Peyer's patch (tissue), 4 donors: Measurements from ENCODE around the gene CD9. TPM values are rescaled to one million over a fixed set of nuclear protein-coding genes. Genes with fewer than 3 reads are reported as not detected.

Experiments
- DNase-seq, 3 donors: peaks; one replicate each; pipeline ENCODE4 v3.0.0-alpha.2; 2017 to 2019
- H3K27ac ChIP-seq, 4 donors: fragments of 200-600 bp; sonication (generic); one replicate each; pipeline ENCODE4 v1.5.1; 2016 to 2019
- H3K27me3 ChIP-seq, 2 donors: fragments of 200-600 bp; sonication (generic); one replicate each; pipeline ENCODE4 v1.5.1; 2019
- H3K36me3 ChIP-seq, 3 donors: fragments of 200-600 bp; sonication (generic); one replicate each; pipeline ENCODE4 v1.5.1; 2016 to 2019
- H3K4me1 ChIP-seq, 4 donors: fragments of 200-600 bp; sonication (generic); one replicate each; pipeline ENCODE4 v1.5.1; 2016 to 2019
- H3K4me3 ChIP-seq, 4 donors: fragments of 200-600 bp; sonication (generic); 1 replicate in 3 of 4; 2 replicates in 1 of 4; pipeline ENCODE4 v1.5.1; 2016 to 2019; ENCODE audit warnings: mild to moderate bottlenecking in 1 of 4
- H3K9me3 ChIP-seq, 4 donors: fragments of 200-600 bp; sonication (generic); one replicate each; pipeline ENCODE4 v1.5.1; 2016 to 2019; ENCODE audit warnings: mild to moderate bottlenecking in 1 of 4
- POLR2A ChIP-seq, 2 donors: fragments of 450-650 bp; IDR thresholded peaks; one replicate each; pipeline ENCODE4 v1.5.1; 2017; ENCODE audit warnings: antibody characterized with exemption in 2 of 2, mild to moderate bottlenecking in 2 of 2, moderate library complexity in 2 of 2
- total RNA-seq, 4 donors: library from RNA; depleted of rRNA; stranded (reverse); fragments of >200 nt; gene quantifications; one replicate each; pipeline ENCODE4 v1.1.0, GENCODE V29; 2016
- TF ChIP-seq, protein P1 (sequence below), 6 experiments: fragments of 450-650 bp in 4 of 6; fragments of 200-600 bp in 2 of 6; sonication (generic) in 1 of 6; IDR thresholded peaks; one replicate each; pipeline ENCODE4 v1.5.1; 2017 to 2019; ENCODE audit warnings: antibody characterized with exemption in 6 of 6, mild to moderate bottlenecking in 3 of 6, moderate library complexity in 1 of 6

CD9 gene
- total RNA-seq, 4 donors from 2014 or later, result 31.4 to 176 (median 141) TPM

DNA sequence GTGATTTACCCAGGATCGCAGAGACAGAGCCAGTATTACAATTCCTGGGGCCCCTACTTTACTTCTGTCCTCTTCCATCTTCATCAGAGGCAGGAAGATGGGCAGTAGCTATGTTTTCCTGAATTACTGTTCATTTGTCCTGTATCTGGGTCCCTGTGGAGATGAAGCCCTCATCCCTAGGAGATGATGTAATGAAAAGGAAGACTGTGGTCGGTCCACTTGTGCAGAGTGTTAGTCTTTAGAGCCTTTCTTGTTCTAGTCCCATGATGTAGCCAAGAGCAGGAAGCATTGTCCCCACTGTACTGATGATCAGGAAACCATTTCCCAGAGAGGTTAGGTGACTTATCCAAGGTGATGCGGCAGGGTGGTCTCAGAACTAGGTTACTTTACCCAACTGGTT lies 2.6 kb downstream of the CD9 start:
- no peak for TF ChIP-seq POLR2A (IDR thresholded peaks at IDR 0.05)
- TF ChIP-seq, protein P1, sequence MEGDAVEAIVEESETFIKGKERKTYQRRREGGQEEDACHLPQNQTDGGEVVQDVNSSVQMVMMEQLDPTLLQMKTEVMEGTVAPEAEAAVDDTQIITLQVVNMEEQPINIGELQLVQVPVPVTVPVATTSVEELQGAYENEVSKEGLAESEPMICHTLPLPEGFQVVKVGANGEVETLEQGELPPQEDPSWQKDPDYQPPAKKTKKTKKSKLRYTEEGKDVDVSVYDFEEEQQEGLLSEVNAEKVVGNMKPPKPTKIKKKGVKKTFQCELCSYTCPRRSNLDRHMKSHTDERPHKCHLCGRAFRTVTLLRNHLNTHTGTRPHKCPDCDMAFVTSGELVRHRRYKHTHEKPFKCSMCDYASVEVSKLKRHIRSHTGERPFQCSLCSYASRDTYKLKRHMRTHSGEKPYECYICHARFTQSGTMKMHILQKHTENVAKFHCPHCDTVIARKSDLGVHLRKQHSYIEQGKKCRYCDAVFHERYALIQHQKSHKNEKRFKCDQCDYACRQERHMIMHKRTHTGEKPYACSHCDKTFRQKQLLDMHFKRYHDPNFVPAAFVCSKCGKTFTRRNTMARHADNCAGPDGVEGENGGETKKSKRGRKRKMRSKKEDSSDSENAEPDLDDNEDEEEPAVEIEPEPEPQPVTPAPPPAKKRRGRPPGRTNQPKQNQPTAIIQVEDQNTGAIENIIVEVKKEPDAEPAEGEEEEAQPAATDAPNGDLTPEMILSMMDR (IDR thresholded peaks at IDR 0.05), result no peak
- peak overlapping the region in 2 of 4 donors; percentile 95 to 97 for H3K27ac ChIP-seq
- no peaks in the 10 kb centered on the region for H3K36me3 ChIP-seq
- peaks cover 0 to 67% (median 7%) of the 10 kb centered on the region in 4 donors for H3K4me1 ChIP-seq
- peak overlapping the region in 2 of 4 donors; percentile 89 to 97 for H3K4me3 ChIP-seq
- H3K27me3 ChIP-seq, result no peaks in the 10 kb centered on the region
- no peaks in the 10 kb centered on the region for H3K9me3 ChIP-seq
- no peak for DNase-seq

DNA sequence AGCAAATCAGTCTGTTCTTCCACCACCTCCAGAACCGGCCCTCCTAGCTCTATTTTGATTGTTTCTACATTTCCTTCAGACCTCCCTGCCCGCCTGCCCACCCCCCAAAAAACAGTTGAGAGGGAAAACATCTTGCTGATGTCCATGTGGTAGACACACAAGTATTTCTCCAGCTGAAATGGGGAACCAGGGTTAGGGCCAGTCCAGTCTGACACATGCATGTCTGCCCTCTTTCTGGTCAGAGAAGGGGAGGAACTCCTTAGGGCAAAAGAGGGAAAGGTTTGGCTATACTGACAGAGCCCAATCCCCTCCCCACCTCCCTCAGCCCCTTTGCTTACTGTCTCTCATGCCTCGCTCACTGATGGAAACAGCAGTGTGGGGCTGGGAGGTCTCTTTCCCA lies 3.4 kb downstream of the CD9 start:
- Histone ChIP-seq H3K9me3 (no peaks in the 10 kb centered on the region), H3K36me3 (peaks cover 0 to 4% (median 0%) of the 10 kb centered on the region in 3 donors)

DNA sequence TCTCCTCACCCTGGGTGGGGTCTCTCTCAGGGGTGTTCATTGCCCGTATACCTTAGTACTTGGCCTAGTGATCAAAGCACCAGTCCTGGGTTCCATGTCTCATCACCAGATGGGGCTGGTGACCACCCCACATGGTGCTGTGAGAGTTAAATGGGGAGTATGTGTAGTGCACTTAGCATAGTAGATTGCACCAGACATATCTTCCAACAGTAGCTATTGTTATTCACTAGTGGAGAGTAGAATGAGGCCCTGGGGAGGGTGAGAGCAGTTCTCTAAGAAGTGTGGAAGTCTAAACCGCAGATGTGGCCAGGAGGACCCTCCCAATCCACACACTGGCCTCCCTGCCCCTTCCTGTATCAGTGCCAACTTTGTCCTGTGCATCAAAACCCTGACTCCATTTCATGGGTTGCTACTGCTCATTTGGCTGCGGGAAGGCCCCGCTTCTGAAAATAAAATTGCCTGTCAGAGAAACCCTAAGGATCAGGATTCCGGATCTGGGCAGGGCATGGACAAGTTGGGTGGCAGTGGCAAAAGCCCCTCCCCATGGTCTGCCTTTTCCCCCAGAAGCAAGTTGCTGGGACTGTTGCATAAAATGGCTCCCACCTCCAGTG lies 4.4 kb downstream of the CD9 start:
- Histone ChIP-seq H3K4me1 (peaks cover 0 to 72% (median 7%) of the 10 kb centered on the region in 4 donors), H3K27me3 (no peaks in the 10 kb centered on the region), H3K4me3 (no peak overlapping the region), H3K36me3 (peaks cover 0 to 8% (median 0%) of the 10 kb centered on the region in 3 donors), H3K9me3 (no peaks in the 10 kb centered on the region), H3K27ac (peak overlapping the region in 2 of 4 donors; percentile 28 to 97)
- peak in 1 of 3 donors; percentile 40 for DNase-seq
- TF ChIP-seq, protein P1 (IDR thresholded peaks at IDR 0.05), result peak in 1 of 6 experiments; percentile 8
- no peak for TF ChIP-seq POLR2A (IDR thresholded peaks at IDR 0.05)

More for the DNA sequence above, 3.4 kb downstream of the CD9 start:
- peak in 1 of 3 donors; percentile 37 for DNase-seq
- TF ChIP-seq POLR2A (IDR thresholded peaks at IDR 0.05), result no peak
- TF ChIP-seq, protein P1 (IDR thresholded peaks at IDR 0.05), result no peak
- Histone ChIP-seq H3K4me1 (peaks cover 0 to 72% (median 7%) of the 10 kb centered on the region in 4 donors), H3K4me3 (peak overlapping the region in 1 of 4 donors; percentile 97), H3K27ac (peak overlapping the region in 2 of 4 donors; percentile 95 to 97), H3K27me3 (no peaks in the 10 kb centered on the region)

DNA sequence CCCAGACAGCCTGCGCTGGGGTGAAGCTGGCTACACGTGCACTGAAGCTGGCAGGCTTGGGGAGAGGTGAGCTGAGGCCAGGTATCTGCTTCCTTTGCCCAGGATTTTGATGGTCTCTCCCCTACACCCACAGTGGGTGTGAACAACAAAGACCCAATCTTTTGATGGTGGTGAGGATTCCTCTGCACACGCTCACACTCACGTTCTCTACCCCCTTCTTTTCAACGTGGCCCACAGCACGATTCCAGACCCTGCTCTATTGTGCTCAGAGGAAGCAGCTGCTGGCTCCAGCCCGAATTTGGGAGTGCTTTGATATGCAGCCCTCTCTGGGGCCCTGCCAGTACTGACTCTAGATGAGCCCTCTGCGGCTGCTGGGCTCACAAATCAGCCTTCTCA lies 4.9 kb downstream of the CD9 start:
- no peak for TF ChIP-seq POLR2A (IDR thresholded peaks at IDR 0.05)
- Histone ChIP-seq H3K4me1 (peaks cover 0 to 77% (median 7%) of the 10 kb centered on the region in 4 donors), H3K27me3 (no peaks in the 10 kb centered on the region), H3K36me3 (peaks cover 0 to 8% (median 0%) of the 10 kb centered on the region in 3 donors), H3K9me3 (no peaks in the 10 kb centered on the region), H3K4me3 (no peak overlapping the region), H3K27ac (peak overlapping the region in 3 of 4 donors; percentile 26 to 97 (median 28))
- DNase-seq, result peak in 1 of 3 donors; percentile 49

DNA sequence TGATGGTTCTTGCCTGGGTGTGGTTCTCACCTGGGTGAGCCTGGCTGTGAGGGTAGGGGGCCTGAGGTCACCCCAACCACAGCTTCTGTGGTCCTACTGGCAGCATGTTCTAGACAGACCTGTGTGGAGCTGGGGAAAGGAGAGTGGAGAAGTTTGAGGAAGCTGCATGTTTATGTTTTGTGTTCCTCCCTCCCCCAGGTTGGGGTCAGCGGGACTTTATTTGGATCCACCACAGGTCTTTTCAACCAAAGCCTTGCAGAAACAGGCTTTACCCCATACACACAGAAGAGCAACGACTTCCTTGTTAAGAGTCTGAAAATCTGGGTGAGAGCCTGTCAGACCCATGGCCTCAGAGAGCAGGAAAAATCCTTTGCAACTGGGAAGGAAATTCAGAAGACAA lies 5.6 kb downstream of the CD9 start:
- H3K4me1 ChIP-seq, result peaks cover 3 to 83% (median 4%) of the 10 kb centered on the region in 4 donors
- no peak overlapping the region for H3K4me3 ChIP-seq
- peaks cover 0 to 8% (median 0%) of the 10 kb centered on the region in 3 donors for H3K36me3 ChIP-seq
- H3K9me3 ChIP-seq, result no peaks in the 10 kb centered on the region
- peak overlapping the region in 3 of 4 donors; percentile 26 to 97 (median 28) for H3K27ac ChIP-seq
- peak in 1 of 3 donors; percentile 38 for DNase-seq
- TF ChIP-seq POLR2A (IDR thresholded peaks at IDR 0.05), result no peak
- TF ChIP-seq, protein P1 (IDR thresholded peaks at IDR 0.05), result no peak
- no peaks in the 10 kb centered on the region for H3K27me3 ChIP-seq

DNA sequence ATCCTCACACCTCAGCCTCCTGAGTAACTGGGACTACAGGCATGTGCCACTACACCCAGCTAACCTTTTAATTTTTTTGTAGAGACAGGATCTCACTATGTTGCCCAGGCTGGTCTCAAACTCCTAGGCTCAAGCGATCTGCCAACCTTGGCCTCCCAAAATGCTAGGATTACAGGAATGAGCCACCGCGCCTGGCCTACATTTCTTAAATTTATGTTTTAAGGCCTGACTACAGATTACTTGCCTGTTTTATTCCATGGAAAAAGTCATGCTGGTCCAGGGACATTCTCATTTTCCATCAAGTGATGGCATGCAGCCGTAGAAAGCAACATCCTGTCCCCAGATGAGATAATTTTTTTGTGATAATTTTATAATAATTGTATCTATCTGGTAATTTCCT lies 6.1 kb downstream of the CD9 start:
- Histone ChIP-seq H3K27me3 (no peaks in the 10 kb centered on the region), H3K9me3 (no peaks in the 10 kb centered on the region), H3K36me3 (peaks cover 0 to 8% (median 0%) of the 10 kb centered on the region in 3 donors), H3K27ac (peak overlapping the region in 3 of 4 donors; percentile 26 to 97 (median 45)), H3K4me1 (peaks cover 0 to 87% (median 4%) of the 10 kb centered on the region in 4 donors), H3K4me3 (no peak overlapping the region)
- TF ChIP-seq, protein P1 (IDR thresholded peaks at IDR 0.05), result no peak
- TF ChIP-seq POLR2A (IDR thresholded peaks at IDR 0.05), result no peak
- peak in 1 of 3 donors; percentile 23 for DNase-seq
